Endothelial cell (in vitro differentiated cells): ENCODE data around the gene NCAM1. TPM values are rescaled to one million over a fixed set of nuclear protein-coding genes. Genes with fewer than 3 reads are reported as not detected.

Source experiments
- DNase-seq: peaks from one replicate; pipeline ENCODE4 v3.0.0; 2021; ENCODE audit warnings: low spot score
- H3K27ac Mint-ChIP-seq: one replicate; pipeline ENCODE4 v1.8.0; 2021; ENCODE audit warnings: mixed read lengths, inconsistent platforms; ENCODE audit not compliant: unreplicated experiment
- H3K27me3 Mint-ChIP-seq: one replicate; pipeline ENCODE4 v1.8.0; 2021; ENCODE audit warnings: mild to moderate bottlenecking, moderate library complexity, mixed read lengths, inconsistent platforms; ENCODE audit not compliant: unreplicated experiment
- H3K36me3 Mint-ChIP-seq: one replicate; pipeline ENCODE4 v1.8.0; 2021; ENCODE audit warnings: mild to moderate bottlenecking, low read depth, mixed read lengths, inconsistent platforms; ENCODE audit not compliant: unreplicated experiment
- H3K4me1 Mint-ChIP-seq: one replicate; pipeline ENCODE4 v1.8.0; 2021; ENCODE audit warnings: mild to moderate bottlenecking, mixed read lengths, inconsistent platforms; ENCODE audit not compliant: unreplicated experiment
- H3K4me3 Mint-ChIP-seq: one replicate; pipeline ENCODE4 v1.8.0; 2021; ENCODE audit warnings: mild to moderate bottlenecking, mixed read lengths, inconsistent platforms; ENCODE audit not compliant: unreplicated experiment
- H3K9me3 Mint-ChIP-seq: one replicate; pipeline ENCODE4 v1.8.0; 2021; ENCODE audit warnings: mixed read lengths, inconsistent platforms; ENCODE audit not compliant: unreplicated experiment
- CTCF ChIP-seq: fragments of 200-600 bp; sonication (generic); IDR thresholded peaks from one replicate; pipeline ENCODE4 v1.5.0; 2021; ENCODE audit warnings: antibody characterized with exemption; ENCODE audit not compliant: unreplicated experiment
- total RNA-seq: library from RNA; stranded (reverse); fragmentation: NEBNext Ultra II Directional; extraction: Animal tissue kit (Norgen Biotek cat#: 25700); gene quantifications from one replicate; pipeline ENCODE4 v1.2.1, GENCODE V29; 2021; ENCODE audit not compliant: unreplicated experiment

NCAM1 gene
- total RNA-seq, 1 donor from 2014 or later, result 21.9 TPM

- Mint-ChIP-seq H3K4me1 (no peaks in the 10 kb centered on the region), H3K4me3 (no peak overlapping the region), H3K36me3 (no peaks in the 10 kb centered on the region), H3K27ac (no peak overlapping the region), H3K27me3 (no peaks in the 10 kb centered on the region), H3K9me3 (no peaks in the 10 kb centered on the region)
- DNase-seq, result no peak
- TF ChIP-seq CTCF, result no peak
These were observed 324.8 kb downstream of the NCAM1 start for GRCh38 chr11:113286009-113286408.

GRCh38 chr11:113286509-113287497 is 325.6 kb downstream of the NCAM1 start:
- no peaks in the 10 kb centered on the region for H3K9me3 Mint-ChIP-seq
- H3K4me3 Mint-ChIP-seq, result no peak overlapping the region
- no peaks in the 10 kb centered on the region for H3K36me3 Mint-ChIP-seq
- H3K27me3 Mint-ChIP-seq, result no peaks in the 10 kb centered on the region
- no peak overlapping the region for H3K27ac Mint-ChIP-seq
- DNase-seq, result no peak
- TF ChIP-seq CTCF, result no peak
- H3K4me1 Mint-ChIP-seq, result no peaks in the 10 kb centered on the region

- DNase-seq, result no peak
- H3K27me3 Mint-ChIP-seq, result no peaks in the 10 kb centered on the region
- H3K9me3 Mint-ChIP-seq, result no peaks in the 10 kb centered on the region
- no peak overlapping the region for H3K4me3 Mint-ChIP-seq
- no peak overlapping the region for H3K27ac Mint-ChIP-seq
- H3K36me3 Mint-ChIP-seq, result no peaks in the 10 kb centered on the region
- H3K4me1 Mint-ChIP-seq, result no peaks in the 10 kb centered on the region
- no peak for TF ChIP-seq CTCF
These were observed 326.6 kb downstream of the NCAM1 start for GRCh38 chr11:113287801-113288200.

GRCh38 chr11:113288286-113288863 is 327.2 kb downstream of the NCAM1 start:
- no peak overlapping the region for H3K4me3 Mint-ChIP-seq
- DNase-seq, result no peak
- no peak overlapping the region for H3K27ac Mint-ChIP-seq
- no peaks in the 10 kb centered on the region for H3K36me3 Mint-ChIP-seq
- H3K27me3 Mint-ChIP-seq, result no peaks in the 10 kb centered on the region
- TF ChIP-seq CTCF, result no peak
- no peaks in the 10 kb centered on the region for H3K9me3 Mint-ChIP-seq
- H3K4me1 Mint-ChIP-seq, result peaks cover under 1% of the 10 kb centered on the region
